Upper lobe of left lung (tissue), 4 donors: ENCODE results near the gene PGM1.
"Not testable (repeated sequence)": the region's sequence is repeated elsewhere in the genome, so short reads cannot be mapped to it uniquely, and the experiment has no call there.

ENCODE experiments used
- POLR2A ChIP-seq, 4 donors: fragments of 450-650 bp; IDR thresholded peaks; one replicate each; pipeline ENCODE4 v1.5.1; 2016 to 2017; ENCODE audit warnings: antibody characterized with exemption in 4 of 4, mild to moderate bottlenecking in 2 of 4
- TF ChIP-seq, protein P1 (sequence below), 6 experiments: fragments of 450-650 bp in 4 of 6; fragments of 200-600 bp in 2 of 6; sonication (generic) in 2 of 6; IDR thresholded peaks; one replicate each; pipeline ENCODE4 v1.5.1; 2016 to 2019; ENCODE audit warnings: antibody characterized with exemption in 6 of 6

DNA sequence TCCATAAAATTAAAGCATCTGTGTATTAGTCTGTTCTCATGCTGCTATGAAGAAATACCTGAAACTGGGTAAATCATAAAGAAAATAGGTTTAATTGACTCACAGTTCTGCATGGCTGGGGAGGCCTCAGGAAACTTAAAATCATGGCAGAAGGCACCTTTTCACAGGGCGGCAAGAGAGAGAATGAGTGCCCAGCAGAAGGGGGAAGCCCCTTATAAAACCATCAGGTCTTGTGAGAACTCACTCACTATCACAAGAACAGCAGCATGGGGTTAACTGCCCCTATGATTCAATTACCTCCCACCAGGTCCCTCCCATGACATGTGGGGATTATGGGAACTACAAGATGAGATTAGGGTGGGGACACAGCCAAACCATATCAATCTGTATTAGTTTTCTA, 6.9 kb upstream of the PGM1 start:
- TF ChIP-seq, protein P1, sequence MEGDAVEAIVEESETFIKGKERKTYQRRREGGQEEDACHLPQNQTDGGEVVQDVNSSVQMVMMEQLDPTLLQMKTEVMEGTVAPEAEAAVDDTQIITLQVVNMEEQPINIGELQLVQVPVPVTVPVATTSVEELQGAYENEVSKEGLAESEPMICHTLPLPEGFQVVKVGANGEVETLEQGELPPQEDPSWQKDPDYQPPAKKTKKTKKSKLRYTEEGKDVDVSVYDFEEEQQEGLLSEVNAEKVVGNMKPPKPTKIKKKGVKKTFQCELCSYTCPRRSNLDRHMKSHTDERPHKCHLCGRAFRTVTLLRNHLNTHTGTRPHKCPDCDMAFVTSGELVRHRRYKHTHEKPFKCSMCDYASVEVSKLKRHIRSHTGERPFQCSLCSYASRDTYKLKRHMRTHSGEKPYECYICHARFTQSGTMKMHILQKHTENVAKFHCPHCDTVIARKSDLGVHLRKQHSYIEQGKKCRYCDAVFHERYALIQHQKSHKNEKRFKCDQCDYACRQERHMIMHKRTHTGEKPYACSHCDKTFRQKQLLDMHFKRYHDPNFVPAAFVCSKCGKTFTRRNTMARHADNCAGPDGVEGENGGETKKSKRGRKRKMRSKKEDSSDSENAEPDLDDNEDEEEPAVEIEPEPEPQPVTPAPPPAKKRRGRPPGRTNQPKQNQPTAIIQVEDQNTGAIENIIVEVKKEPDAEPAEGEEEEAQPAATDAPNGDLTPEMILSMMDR (IDR thresholded peaks at IDR 0.05) = not testable (repeated sequence)
- TF ChIP-seq POLR2A (IDR thresholded peaks at IDR 0.05) = not testable (repeated sequence)
